ENCODE data around the gene GTF3C1. TPM values are rescaled to one million over a fixed set of nuclear protein-coding genes. Genes with fewer than 3 reads are reported as not detected.

Gene GTF3C1
- total RNA-seq, 4 donors from 2014 or later, result 73.2 to 247 (median 85.3) TPM

DNA sequence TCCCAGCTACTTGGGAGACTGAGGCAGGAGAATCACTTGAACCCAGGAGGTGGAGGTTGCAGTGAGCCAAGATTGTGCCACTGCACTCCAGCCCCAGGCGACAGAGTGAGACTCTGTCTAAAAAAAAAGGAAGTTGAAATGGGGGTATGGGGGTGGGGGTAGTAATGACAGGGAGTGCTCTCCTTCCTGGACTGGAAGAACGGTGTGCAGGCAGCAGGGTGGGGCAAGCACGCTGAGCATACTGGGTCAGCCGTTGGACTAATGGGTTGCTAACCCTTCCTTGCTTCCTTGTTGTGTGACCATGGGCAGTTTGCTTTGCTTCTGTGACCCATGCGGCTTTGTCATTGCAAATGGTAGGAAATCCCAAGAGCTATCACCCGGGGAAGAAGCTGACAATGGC, 16.7 kb upstream of the GTF3C1 start:
- H3K27ac ChIP-seq, result no peak overlapping the region
- no peaks in the 10 kb centered on the region for H3K9me3 ChIP-seq
- intact Hi-C loops (cut with DNase I; ENCODE audit: low total_unique reads), result loop anchor here (5.0 kb wide), 1 partner anchor 49 kb away; no protein-coding TSS in a partner anchor
- TF ChIP-seq CTCF (IDR thresholded peaks at IDR 0.05), result no peak
- TF ChIP-seq POLR2A (IDR thresholded peaks at IDR 0.05), result no peak
- no peaks in the 10 kb centered on the region for H3K4me1 ChIP-seq
- DNase-seq, result no peak
- no peaks in the 10 kb centered on the region for H3K36me3 ChIP-seq
- H3K27me3 ChIP-seq, result no peaks in the 10 kb centered on the region
- H3K4me3 ChIP-seq, result no peak overlapping the region

DNA sequence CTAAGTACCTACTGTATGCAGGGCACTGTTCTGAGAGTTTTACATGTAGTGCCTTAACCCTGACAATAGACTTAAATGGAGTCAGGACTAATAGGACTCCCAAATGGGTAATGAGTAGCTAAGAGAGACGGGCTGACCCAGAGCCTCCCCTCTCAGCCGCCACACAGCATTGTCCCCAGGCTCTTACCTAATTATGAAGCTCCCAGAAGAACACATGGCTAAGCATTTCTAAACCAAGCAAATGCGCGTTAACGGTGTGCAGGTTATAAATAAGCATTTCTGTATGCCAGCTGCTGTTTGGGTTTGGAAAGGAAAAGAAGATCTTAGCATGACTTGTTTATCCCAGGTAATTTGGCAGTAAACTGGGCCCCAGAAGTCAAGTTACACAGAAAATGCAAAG, 14.5 kb upstream of the GTF3C1 start:
- Histone ChIP-seq H3K27me3 (no peaks in the 10 kb centered on the region), H3K9me3 (no peaks in the 10 kb centered on the region), H3K36me3 (no peaks in the 10 kb centered on the region), H3K4me1 (no peaks in the 10 kb centered on the region), H3K27ac (no peak overlapping the region), H3K4me3 (no peak overlapping the region)
- no peak for DNase-seq
- TF ChIP-seq CTCF (IDR thresholded peaks at IDR 0.05) (no peak), POLR2A (IDR thresholded peaks at IDR 0.05) (no peak)
- intact Hi-C loops (cut with DNase I; ENCODE audit: low total_unique reads), result no loop called here

- no peak for DNase-seq
- intact Hi-C loops (cut with DNase I; ENCODE audit: low total_unique reads), result no loop called here
- H3K27ac ChIP-seq, result no peak overlapping the region
Measured at GRCh38 chr16:27561216-27561615, 11.5 kb upstream of the GTF3C1 start.

DNA sequence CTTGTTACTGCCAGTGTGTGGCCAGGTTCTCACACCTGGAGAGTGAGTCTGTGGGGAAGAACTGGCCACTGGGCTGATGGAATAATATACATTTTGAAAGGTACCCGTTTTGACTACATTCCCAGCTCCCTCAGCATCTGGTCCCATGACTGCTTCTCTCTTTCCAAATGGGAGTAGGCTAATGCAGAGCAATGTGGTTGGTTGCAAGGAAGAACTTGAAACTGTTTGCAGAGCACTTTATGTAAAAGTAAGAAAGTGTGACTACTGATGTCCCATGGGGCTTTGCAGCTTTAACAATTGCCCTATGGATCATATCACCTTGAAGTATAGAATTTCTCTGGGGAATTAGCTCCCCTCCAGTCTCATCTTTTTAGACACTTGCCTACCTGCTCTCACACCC, 9.2 kb upstream of the GTF3C1 start:
- no peaks in the 10 kb centered on the region for H3K27me3 ChIP-seq
- H3K4me1 ChIP-seq, result no peaks in the 10 kb centered on the region
- no peak overlapping the region for H3K27ac ChIP-seq
- intact Hi-C loops (cut with DNase I; ENCODE audit: low total_unique reads), result no loop called here
- H3K36me3 ChIP-seq, result no peaks in the 10 kb centered on the region
- no peaks in the 10 kb centered on the region for H3K9me3 ChIP-seq
- no peak for TF ChIP-seq POLR2A (IDR thresholded peaks at IDR 0.05)
- TF ChIP-seq CTCF (IDR thresholded peaks at IDR 0.05), result no peak
- no peak for DNase-seq
- H3K4me3 ChIP-seq, result no peak overlapping the region

More at GRCh38 chr16:27561216-27561615, 11.5 kb upstream of the GTF3C1 start:
- TF ChIP-seq POLR2A (IDR thresholded peaks at IDR 0.05) (no peak), CTCF (IDR thresholded peaks at IDR 0.05) (no peak)
- H3K4me3 ChIP-seq, result no peak overlapping the region
- H3K4me1 ChIP-seq, result no peaks in the 10 kb centered on the region
- H3K36me3 ChIP-seq, result no peaks in the 10 kb centered on the region
- H3K9me3 ChIP-seq, result no peaks in the 10 kb centered on the region
- H3K27me3 ChIP-seq, result no peaks in the 10 kb centered on the region

DNA sequence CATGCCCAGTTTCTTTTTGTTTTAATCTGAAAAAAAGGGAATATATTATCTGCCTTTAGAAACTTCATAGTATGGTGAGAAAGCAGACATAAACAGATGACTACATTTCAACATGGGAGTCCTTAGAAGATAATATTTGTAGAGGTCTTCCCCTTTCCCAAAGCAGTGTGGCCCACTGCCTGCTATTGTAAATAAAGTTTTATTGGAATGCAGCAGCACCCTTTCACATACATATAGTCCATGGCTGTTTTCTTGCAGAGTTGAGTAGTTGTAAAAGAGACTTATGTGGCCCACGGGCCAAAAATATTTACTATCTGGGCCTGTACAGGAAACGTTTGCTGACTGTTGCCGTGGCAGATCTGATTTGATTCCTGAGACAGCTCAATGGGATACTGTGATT, 8.7 kb upstream of the GTF3C1 start:
- Histone ChIP-seq H3K27me3 (no peaks in the 10 kb centered on the region), H3K27ac (no peak overlapping the region), H3K4me3 (no peak overlapping the region), H3K9me3 (no peaks in the 10 kb centered on the region), H3K4me1 (no peaks in the 10 kb centered on the region), H3K36me3 (no peaks in the 10 kb centered on the region)
- DNase-seq, result no peak
- intact Hi-C loops (cut with DNase I; ENCODE audit: low total_unique reads), result no loop called here
- no peak for TF ChIP-seq POLR2A (IDR thresholded peaks at IDR 0.05)
- no peak for TF ChIP-seq CTCF (IDR thresholded peaks at IDR 0.05)

All from uterus (tissue), 4 donors.